ENCODE measurements around the gene ERAS.
"Not testable (repeated sequence)": the region's sequence is repeated elsewhere in the genome, so short reads cannot be mapped to it uniquely, and the experiment has no call there.

ERAS gene

DNA sequence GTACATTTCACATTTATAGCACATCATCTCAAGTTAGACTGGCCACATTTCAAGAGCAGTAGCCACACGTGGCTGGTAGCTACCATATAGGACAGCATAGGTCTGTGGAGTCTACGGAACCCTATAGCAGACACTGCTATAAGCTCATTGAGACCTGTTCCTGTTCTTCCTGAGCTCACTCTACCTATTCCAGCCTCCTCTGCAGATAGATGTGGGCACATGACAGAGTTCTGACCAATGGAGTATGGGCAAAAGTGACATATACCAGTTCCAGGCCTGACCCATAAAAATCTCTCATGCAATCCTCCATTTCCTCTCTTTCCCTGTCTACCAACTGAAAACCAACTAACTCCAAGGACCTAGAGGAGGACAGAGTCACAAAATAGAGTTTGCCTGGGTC, 28.0 kb upstream of the ERAS start:
- no peak for FAIRE-seq

DNA sequence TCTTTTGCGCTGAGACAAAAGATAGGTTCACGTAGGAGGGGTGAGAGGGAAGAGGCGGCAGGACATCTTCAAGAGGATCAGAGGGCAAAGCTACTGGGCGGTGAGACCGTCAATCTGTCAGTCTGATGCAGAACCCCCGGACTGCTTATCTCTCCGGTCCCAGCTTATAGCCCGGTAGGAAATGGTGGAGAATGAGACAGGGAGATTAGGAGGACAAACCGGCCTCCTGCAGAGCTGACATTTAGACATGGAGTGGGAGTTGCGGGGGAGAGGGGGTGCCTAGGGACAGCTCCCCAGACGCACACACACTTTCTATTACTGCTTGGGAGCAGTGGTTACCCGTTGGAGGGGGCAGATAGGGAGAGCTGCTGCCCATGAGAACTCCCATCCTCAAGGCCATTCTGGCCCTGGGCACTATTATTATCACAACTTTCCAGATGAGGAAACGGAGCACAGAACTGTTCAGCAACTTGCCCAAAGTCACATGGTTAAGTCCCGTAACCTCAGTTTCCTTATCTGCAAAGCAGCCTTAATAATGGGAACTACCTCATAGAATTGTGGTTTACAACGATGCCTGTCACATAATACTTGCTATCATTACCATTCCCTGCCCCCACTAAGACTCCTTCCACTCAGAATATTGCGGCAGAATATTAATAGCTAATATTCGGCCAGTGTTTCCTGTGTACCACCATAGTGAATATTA, 25.6 kb upstream of the ERAS start:
- FAIRE-seq: no peak

DNA sequence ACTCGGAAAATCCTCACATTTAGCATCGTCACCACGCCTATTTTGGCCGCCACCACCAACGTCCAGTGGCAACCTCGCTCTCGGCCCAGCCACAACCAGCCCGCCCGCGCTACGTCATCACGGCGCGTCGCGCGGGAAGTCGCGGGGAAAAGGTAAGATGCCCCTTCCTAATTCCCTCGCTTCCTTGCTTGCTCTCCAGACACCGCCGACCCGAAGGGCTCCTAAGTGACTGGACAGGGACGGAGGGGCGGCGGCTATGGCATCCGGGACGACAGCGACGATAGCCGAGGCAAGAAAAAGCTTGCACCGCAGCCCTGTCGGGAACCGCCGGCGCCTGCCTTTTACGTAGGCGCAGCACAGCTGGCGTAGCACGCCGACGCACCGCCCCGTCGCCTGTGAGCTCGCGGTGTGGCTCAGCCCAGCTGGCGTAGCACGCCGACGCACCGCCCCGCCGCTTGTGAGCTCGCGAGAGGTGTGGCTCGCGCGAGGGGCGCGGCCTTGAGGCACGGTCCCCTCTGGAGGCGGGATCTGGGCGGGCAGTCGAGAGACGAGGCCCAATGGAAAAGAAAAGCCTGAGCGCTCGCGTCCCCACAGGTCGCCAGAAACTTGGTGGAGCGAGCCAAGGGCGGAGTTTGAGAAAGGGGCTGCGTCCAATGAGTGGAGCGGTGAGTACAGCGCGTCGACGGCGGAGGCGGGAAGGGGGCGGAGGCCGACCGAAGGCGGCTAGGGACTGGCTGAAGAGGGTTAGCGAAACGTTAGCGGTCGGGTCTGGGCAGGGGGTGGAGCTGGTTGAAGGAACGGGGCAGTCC, 24.8 kb upstream of the ERAS start, which contains the start of gene HDAC6:
Gene HDAC6, plus strand, starts transcription at position 788 of the 809 bp plus-strand sequence. CDS start 626 bp downstream, outside the sequence.
- FAIRE-seq: peak; percentile 84

DNA sequence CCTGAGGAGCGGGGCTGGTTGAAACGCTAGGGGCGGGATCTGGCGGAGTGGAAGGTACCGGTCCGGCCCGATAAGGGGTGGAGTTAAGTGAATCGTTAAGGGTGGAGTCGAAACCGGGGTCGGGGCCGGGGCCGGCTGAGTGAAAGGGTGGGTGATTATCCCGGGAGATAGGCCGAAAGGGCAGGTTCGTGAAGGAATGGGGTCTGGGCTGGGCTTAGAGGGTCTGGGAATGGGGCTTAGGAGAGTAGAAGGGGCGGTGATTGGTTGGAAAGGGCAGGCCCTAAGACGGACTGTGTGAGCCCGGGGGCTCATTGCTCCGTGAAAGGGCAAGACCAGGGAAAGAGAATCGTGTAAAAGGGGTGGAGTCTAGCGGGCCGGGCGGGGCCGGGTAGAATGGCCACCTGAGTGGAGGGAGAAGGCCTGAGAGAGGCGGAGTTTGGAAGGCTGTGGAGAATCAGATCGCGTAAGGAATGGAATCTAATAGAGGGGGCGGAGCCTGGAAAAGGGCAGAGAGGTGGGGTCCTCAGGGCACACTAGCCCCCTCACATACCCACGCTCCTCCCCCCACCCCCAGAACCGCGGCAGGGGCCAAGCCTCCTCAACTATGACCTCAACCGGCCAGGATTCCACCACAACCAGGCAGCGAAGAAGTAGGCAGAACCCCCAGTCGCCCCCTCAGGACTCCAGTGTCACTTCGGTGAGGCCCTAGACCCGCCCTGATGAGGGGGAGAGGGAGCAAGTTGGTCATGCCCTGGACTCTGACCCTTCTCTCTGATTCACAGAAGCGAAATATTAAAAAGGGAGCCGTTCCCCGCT, 24.0 kb upstream of the ERAS start:
- no peak for FAIRE-seq

DNA sequence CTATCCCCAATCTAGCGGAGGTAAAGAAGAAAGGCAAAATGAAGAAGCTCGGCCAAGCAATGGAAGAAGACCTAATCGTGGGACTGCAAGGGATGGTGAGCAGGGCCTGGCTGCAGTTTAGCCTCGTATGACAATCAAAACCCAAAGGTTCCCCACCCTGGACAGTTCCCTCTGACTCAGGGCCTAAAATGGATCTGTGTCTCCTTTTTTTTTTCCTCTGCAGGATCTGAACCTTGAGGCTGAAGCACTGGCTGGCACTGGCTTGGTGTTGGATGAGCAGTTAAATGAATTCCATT, 23.5 kb upstream of the ERAS start:
- FAIRE-seq: no peak

DNA sequence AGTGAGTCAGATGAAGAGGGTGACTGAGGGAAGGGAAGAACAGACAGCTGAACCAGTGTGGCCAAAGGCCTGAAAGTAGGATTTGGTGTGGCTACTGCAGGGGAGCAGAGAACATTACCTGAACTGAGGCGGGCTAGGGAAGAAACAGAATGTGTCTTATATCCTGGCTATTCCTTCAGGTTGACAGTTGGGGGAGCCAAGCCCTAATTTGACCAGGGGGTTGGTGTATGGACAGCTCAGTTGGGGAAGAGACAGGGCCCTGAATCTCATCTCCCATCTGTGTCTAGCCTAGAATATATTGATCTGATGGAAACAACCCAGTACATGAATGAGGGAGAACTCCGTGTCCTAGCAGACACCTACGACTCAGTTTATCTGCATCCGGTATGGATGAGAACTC, 20.2 kb upstream of the ERAS start:
- FAIRE-seq: no peak

DNA sequence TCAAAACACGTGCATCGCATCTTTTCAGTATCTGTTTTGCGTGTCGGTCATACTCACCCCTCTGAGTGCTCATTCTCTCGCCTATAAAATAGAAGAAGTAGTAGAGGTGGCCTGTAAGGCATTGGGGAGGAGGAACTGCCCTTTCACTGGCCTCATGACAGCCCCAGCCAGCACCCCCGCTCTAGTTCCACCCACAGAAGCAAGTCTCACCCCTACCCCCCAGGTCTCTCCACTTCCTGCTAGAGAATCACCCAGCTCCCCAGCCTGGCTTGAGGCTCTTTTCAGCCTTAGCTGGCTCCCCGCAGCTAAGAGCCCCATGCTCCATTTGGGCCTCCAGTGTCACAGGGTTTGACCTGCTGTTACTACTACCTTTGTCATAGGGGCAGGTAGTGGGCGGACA, 12.7 kb upstream of the ERAS start:
- no peak for FAIRE-seq

DNA sequence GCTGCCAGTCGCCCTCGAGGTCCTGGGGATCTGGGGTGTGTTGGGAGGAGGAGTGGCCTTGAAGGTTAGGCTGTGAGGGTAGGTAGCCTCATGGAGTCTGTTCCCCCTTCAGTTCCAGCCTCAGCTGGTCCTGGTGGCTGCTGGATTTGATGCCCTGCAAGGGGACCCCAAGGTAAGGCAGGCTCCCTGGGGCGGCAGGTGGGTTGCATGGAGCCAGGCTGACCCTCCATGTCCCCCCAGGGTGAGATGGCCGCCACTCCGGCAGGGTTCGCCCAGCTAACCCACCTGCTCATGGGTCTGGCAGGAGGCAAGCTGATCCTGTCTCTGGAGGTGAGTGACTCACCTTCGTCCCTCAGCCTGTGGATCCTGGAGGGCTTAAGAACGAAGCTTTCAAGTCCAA, 11.6 kb upstream of the ERAS start:
- no peak for FAIRE-seq

DNA sequence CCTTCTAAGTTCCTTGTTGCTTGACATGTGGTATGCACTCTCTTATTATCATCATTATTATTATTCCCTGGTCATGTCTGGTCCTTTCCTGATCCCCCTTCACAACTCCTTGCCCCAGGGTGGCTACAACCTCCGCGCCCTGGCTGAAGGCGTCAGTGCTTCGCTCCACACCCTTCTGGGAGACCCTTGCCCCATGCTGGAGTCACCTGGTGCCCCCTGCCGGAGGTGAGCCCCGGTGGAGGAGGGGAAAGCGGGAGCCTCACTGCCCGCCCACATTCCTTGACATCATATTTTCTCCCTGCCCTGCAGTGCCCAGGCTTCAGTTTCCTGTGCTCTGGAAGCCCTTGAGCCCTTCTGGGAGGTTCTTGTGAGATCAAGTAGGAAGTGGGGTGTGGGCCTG, 11.0 kb upstream of the ERAS start:
- no peak for FAIRE-seq

DNA sequence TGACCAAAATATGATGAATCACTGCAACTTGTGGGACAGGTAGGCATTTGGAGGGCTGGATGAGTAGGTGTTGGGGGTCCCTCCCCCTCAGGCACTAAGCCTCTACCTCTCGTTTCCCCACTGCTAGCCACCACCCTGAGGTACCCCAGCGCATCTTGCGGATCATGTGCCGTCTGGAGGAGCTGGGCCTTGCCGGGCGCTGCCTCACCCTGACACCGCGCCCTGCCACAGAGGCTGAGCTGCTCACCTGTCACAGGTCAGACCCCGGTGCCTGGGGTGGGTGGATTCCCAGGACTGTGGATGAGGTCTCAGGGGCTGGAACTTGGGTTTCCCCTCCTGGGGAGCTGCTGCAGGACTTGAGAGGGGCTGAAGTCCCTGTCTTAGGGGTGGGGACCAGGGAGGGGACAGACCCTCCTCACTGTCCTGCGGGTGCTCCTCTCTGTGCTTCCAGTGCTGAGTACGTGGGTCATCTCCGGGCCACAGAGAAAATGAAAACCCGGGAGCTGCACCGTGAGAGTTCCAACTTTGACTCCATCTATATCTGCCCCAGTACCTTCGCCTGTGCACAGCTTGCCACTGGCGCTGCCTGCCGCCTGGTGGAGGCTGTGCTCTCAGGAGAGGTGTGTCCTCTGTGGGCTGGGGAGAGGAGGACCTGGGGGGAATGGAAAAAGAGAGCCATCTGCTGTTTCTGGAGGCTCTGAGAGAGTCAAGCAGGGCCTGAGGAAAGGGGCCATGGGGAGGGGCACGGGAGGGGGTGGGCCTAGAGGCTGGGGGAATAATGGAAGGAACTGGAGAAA, 10.1 kb upstream of the ERAS start:
- no peak for FAIRE-seq

DNA sequence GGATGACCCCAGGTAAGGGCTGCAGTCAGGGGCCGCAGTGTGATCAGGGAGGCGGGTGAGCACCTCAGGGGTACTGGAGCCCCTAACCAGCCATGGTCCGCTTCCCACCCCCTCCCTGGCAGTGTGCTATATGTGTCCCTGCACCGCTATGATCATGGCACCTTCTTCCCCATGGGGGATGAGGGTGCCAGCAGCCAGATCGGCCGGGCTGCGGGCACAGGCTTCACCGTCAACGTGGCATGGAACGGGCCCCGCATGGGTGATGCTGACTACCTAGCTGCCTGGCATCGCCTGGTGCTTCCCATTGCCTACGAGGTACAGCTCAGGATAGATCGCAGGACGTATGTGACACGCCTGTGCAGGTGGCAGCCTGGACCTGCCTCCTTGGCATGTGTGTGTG, 8.2 kb upstream of the ERAS start:
- FAIRE-seq: no peak

DNA sequence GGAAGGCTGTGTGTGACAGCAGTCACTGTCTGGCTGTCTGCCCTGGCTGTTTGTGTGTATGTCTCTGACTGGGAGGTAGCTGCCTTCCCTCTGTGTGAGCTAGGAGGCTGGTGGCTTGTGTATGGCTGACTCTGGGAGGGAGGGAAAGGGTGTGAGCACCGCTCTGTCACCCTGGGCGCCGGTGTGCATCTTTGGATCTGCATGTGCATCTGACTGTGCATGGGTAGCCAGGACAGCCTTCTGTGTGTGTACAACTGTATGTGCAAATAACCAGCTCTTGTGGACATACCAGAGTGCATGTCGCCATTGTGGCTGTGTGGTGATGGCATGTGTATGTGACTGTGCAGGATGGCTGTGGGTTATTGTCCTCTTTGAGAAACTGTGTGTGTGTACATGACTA, 7.4 kb upstream of the ERAS start:
- no peak for FAIRE-seq

DNA sequence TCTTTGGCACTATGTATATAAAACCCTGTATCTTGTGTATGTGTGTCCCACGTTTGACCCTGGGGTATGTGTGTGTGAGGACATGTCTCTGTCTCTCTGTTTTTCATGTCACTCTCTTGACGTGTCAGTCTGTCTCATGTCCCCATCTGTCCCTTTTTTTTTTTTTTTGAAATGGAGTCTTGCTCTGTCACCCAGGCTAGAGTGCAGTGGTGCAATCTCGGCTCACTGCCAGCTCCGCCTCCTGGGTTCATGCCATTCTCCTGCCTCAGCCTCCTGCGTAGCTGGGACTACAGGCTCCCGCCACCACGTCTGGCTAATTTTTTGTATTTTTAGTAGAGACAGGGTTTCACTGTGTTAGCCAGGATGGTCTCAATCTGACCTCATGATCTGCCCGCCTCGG, 6.9 kb upstream of the ERAS start:
- not testable (repeated sequence) for FAIRE-seq

DNA sequence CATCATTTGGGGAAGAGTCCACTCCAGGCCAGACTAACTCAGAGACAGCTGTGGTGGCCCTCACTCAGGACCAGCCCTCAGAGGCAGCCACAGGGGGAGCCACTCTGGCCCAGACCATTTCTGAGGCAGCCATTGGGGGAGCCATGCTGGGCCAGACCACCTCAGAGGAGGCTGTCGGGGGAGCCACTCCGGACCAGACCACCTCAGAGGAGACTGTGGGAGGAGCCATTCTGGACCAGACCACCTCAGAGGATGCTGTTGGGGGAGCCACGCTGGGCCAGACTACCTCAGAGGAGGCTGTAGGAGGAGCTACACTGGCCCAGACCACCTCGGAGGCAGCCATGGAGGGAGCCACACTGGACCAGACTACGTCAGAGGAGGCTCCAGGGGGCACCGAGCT, 3.3 kb upstream of the ERAS start:
- FAIRE-seq: no peak

DNA sequence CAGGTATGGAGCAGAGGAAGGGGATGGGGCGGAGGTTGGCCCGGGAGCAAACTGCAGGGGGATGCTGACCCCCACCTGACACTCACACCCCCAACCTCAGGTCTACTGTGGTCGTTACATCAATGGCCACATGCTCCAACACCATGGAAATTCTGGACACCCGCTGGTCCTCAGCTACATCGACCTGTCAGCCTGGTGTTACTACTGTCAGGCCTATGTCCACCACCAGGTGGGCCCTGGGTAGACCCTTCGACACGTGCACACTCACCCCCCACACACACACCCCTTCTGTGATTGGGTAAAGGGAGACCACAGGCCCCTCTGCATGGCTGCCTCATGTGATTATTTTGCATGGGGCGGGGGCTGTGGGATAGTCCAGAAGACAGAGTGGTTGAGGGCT, 2.2 kb upstream of the ERAS start:
- FAIRE-seq: no peak

DNA sequence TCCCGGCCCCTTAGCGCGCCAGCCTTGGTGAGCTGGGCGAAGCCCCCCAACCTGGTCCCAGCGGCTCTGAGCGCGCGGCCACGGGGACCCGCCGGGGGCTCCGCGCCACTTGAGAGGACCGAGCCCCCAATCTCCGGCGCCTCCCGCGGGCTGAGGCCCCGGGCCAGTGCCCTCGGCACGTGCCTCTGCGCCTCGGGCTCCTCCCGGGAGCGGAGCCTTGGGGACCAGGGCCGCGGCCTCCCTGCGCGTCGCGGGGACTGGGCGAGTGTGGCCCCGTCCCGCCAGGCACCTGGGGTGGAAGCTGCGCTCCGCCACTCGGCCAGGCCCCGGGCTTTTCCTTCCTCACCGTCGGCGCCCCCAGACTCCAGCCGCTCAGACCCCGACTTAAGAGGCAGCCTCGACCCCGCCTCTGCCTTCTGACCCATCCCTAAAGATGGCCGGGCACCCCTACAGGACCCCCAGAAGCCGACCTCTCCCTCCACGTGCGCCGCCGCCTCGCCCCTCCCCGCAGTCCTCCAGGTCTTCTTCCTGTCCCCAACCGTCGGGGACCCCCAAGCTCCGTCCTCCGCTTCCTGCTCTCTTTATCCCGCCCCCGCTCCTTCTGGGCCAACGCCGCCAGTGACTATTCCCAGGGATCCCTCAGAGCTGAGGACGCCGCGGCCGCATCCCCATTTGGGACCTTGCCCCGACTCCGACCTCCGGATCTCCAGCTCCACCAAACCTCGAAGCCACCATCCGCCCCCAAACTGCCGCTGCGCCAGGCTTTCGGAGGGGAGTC, 752 bp downstream of the ERAS start:
- FAIRE-seq: no peak

DNA sequence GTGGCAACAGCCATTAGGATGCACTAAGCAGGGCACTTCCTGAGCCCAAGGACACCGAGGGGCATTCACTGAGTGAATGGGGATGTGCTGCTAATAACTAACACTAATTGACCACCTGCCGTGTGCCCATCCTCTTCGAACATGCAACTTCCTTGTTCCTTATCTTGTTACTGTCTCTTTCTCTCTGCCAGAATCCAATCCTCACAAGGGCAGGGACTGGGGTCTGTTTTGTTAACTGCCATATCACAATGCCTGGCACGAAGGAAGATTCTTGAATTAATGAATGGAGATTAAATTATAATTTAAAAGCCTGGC, 1.3 kb downstream of the ERAS start:
- no peak for FAIRE-seq

DNA sequence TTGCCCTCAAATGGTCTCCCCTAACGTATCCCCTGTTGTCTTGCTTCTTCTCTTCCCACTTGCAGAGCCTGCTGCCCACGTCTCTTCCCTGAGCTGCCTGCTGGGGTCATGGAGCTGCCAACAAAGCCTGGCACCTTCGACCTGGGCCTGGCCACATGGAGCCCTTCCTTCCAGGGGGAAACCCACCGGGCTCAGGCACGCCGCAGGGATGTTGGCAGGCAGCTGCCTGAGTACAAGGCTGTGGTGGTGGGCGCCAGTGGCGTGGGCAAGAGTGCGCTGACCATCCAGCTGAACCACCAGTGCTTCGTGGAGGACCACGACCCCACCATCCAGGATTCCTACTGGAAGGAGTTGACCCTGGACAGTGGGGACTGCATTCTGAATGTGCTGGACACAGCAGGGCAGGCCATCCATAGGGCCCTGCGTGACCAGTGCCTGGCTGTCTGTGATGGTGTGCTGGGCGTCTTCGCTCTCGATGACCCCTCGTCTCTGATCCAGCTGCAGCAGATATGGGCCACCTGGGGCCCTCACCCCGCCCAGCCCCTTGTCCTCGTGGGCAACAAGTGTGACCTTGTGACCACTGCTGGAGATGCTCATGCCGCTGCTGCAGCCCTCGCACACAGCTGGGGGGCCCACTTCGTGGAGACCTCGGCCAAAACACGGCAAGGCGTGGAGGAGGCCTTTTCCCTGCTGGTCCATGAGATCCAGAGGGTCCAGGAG, 2.9 kb downstream of the ERAS start:
- FAIRE-seq: no peak

DNA sequence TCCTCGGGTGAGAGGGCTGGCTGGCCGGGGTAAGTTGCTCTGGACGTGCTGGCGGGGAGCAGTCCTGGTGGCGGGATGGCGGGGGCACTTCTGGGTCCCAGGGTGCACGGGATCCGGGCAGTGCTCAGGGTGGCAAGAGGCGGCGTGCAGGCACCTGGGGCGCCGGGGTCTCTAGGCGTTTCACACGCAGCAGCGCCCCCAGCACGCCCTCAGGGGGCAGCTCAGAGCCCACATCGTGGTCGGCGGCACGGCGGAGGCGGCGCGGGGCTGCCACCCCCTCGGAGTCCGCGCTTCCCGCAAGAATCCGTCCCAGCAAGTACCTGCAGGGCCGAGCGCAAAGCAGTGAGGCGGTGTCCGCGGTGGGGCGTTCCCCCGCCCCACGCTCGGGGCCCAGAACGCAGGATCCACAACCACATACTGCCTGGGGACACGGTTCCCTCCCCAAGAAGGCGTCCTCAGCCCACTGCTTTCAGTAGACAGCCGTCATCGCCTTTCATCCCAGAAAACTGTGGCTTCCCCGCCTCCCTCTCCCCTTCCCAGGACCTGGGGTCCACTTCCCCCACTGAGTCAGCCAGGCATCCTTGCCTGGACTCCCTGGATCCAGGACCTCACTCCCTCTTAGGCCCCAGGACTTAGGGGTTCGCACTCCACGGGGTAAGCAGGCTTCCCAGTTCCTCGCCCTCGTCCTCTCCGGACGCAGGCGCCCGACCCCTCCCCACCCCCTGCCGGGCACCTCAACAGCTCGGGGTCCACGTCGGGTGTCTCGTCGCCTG, 5.0 kb downstream of the ERAS start:
- FAIRE-seq: no peak

DNA sequence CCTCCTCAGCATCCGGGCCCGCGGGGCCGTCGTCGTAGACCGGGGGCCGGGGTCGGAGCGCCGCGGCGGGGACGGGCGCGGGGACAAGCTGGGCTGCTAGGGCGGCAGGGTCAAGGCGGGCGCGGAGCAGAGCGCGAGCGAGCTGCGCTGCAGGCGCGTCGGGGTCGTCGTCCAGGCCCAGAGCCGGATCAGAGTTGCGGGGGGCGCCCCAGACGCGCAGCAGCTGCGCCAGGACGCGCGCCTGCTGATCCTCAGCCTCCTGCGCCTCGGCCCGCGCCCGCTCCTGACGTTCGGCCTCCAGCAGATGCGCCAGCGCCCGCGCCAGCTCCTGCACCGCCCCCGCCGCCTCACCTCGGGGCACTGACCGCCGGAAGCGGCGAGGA, 5.6 kb downstream of the ERAS start:
- FAIRE-seq: no peak

All from TTC549 (cell line).